ENCODE measurements around the gene CAPN5.

GRCh38 chr11:77053217-77054015, 13.4 kb upstream of the CAPN5 start:
- TF ChIP-seq, protein P1, sequence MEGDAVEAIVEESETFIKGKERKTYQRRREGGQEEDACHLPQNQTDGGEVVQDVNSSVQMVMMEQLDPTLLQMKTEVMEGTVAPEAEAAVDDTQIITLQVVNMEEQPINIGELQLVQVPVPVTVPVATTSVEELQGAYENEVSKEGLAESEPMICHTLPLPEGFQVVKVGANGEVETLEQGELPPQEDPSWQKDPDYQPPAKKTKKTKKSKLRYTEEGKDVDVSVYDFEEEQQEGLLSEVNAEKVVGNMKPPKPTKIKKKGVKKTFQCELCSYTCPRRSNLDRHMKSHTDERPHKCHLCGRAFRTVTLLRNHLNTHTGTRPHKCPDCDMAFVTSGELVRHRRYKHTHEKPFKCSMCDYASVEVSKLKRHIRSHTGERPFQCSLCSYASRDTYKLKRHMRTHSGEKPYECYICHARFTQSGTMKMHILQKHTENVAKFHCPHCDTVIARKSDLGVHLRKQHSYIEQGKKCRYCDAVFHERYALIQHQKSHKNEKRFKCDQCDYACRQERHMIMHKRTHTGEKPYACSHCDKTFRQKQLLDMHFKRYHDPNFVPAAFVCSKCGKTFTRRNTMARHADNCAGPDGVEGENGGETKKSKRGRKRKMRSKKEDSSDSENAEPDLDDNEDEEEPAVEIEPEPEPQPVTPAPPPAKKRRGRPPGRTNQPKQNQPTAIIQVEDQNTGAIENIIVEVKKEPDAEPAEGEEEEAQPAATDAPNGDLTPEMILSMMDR (IDR thresholded peaks at IDR 0.05): no peak
- TF ChIP-seq POLR2A (IDR thresholded peaks at IDR 0.05): no peak
